Glomerular endothelial cell (primary cell): ENCODE data around the gene ZNF555. TPM values are rescaled to one million over a fixed set of nuclear protein-coding genes. Genes with fewer than 3 reads are reported as not detected.

Experiments used
- DNase-seq: peaks from one replicate; pipeline ENCODE4 v3.0.0-alpha.2; 2011; ENCODE audit warnings: low read depth, low spot score; ENCODE audit errors: extremely low read depth
- total RNA-seq: library from RNA; depleted of rRNA; stranded (reverse); fragments of >200 nt; gene quantifications from 2 replicates; pipeline ENCODE4 v1.2.3, GENCODE V29; 2015

The ZNF555 gene
- total RNA-seq, 1 donor from 2014 or later: 5.8 TPM

- no peak for DNase-seq
These were observed 18.4 kb upstream of the ZNF555 start for GRCh38 chr19:2822846-2823245.

- DNase-seq: no peak
These were observed 17.6 kb upstream of the ZNF555 start for GRCh38 chr19:2823646-2824045.

DNA sequence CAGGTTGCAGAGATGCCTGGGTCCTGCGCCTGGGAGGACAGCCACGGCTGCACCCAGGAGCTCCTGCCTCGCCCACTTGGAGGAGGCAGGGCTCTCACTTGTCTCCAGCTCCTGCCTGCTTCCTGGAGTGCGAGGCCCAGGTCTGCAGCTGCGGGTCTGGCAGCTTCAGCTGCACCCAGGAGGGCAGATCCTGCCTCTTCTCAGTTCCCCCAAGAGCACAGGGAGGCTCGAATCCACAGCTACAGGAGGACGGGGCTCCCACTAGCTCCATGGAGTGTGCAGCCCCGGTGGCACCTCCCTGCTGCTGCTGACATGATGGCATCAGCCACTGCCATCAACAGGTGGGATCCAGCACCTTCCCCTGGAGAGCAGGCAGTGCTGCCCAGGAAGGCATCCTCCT is 17.1 kb upstream of the ZNF555 start:
- no peak for DNase-seq

GRCh38 chr19:2827022-2827421 is 14.3 kb upstream of the ZNF555 start:
- no peak for DNase-seq

DNA sequence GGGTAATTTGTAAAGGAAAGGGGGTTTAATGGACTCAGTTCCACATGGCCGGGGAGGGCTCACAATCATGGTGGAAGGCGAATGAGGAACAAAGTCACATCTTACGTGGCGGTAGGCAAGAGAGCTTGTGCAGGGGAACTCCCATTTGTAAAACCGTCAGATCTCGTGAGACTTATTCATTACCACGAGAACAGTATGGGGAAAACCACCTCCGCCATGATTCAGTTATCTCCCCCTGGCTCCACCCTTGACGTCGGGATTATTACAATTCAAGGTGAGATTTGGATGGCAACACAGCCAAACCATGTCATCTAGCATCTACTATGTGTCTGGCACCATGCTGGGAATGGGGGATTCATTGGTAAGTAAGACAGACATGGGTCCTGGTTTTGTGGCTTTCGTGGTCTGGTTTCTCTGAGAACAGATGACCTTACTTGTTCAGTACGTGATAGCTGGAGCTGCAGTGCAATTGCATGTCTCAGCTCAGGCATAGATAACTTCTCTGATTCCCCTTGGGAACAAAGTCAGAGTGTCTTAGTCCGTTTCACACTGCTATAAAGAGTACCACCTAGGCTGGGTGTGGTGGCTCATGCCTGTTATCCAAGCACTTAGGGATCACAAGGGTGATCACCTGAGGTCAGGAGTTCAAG is 13.3 kb upstream of the ZNF555 start:
- no peak for DNase-seq

DNA sequence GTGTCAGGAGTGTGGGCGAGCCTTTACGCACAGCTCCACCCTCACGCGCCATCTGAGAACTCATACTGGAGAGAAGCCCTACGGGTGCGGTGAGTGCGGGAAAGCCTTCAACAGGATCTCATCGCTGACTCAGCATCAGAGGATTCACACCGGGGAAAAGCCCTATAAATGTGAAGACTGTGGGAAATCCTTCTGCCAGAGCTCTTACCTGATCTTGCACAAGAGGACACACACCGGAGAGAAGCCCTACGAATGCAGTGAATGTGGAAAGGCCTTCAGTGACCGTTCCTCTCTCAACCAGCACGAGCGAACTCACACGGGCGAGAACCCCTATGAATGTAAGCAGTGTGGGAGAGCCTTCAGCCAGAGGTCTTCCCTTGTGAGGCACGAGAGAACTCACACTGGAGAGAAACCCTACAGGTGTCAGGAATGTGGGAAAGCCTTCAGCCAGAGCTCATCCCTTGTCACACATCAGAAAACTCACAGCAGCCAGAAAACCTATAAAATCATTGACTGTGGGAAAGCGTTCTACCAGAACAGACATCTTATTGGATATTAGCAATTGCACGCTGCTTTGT is 6.9 kb upstream of the ZNF555 start:
- no peak for DNase-seq

GRCh38 chr19:2837430-2837829 is 3.8 kb upstream of the ZNF555 start:
- no peak for DNase-seq

DNA sequence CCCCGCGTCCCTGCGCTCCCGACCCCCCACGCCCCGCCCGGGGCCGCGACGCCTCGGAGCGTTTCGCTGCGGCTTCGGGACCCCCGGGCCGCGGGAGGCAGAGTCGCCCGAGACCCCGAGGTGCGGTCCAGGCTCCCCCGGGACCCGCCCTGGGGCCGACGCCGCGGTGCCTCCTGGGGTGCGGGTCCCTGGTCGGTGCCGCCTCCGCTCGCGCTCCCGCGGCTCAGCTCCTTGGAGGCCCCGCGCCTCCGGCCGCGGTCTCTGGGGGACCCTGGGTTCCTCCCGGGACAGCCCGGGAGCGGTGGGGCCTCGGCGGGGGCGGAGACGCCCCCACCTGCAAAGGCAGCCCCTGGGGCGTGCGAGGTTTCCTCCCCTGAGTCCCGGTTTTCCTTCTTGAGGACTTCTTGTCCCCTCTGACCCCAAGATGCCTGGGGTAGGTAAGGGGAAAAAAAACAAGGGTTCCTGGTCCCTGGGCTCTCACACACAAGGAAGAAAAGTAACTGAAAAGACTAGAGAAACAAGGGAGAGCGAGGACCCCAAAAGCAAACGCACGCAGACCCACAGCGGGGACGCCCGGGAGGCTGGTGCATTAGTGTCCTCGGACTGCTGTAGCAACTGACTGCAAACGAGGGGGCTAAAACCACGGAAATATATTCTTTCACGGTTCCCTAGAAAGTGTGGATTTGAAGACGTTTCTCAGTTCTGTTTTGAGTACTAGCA is 740 bp downstream of the ZNF555 start:
- DNase-seq: no peak

GRCh38 chr19:2845107-2845506 is 3.8 kb downstream of the ZNF555 start:
- no peak for DNase-seq

DNA sequence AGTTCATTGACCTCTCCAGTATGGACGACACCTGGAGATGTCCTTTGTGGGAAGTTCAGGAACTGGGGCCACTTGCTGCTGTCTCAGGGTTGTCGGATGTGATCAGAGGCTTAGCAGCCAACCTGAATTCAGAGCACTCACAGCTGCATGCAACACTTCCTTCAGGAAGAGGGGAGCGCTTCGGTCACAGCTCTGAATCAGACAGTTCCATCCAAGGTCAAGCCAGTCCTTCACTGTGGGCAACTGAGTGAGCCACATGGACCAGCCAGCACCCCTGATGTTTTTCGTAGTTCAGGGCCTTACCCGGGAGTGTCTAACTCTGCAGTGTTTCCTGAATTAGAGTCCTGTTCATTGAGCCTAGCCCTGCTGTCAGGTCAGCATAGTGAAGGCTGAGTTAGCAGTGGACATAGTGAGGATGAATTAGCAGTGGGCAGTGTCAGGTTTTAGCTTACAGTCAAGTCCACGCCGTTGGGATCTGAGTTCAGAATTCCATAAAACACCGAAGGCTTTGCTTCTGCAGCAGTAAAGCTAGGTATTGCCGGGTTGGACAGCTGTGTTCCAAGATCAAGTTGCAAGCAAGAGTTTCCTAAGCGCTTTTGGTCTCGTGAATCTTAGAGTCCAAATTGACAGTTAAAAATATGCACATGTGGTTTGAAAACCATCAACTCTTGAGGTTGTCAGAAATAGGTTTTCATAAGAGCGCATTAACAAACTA is 5.1 kb downstream of the ZNF555 start:
- no peak for DNase-seq

GRCh38 chr19:2847507-2847906 is 6.2 kb downstream of the ZNF555 start:
- no peak for DNase-seq

DNA sequence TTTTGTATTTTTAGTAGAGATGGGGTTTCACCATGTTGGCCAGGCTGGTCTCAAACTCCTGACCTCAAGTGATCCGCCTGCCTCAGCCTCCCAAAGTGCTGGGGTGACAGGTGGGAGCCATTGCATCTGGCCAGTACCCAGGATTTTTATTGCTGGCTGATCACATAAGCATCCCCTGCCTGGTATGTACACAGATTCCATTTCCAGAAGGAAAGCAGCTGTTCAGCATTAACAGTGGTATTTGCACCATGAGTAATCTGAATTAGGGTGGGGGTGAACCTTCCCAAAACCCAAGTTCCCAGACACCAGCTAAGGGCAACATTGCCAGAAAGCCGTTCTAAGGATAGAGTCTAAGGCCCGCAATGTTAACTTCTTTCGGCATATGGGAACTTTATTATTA is 7.3 kb downstream of the ZNF555 start:
- DNase-seq: no peak

GRCh38 chr19:2850256-2850925 is 9.1 kb downstream of the ZNF555 start:
- DNase-seq: no peak

DNA sequence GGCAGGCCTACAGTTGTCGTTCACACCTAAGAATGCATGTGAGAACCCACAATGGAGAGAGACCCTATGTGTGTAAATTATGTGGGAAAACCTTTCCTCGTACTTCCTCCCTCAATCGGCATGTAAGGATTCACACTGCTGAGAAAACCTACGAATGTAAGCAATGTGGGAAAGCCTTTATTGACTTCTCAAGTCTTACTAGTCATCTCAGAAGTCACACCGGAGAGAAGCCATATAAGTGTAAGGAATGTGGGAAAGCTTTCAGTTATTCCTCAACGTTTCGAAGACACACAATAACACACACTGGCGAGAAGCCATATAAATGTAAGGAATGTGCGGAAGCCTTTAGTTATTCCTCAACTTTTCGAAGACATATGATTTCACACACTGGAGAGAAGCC is 11.3 kb downstream of the ZNF555 start:
- no peak for DNase-seq

GRCh38 chr19:2853015-2853606 is 11.8 kb downstream of the ZNF555 start:
- no peak for DNase-seq

GRCh38 chr19:2854849-2855248 is 13.6 kb downstream of the ZNF555 start:
- no peak for DNase-seq

DNA sequence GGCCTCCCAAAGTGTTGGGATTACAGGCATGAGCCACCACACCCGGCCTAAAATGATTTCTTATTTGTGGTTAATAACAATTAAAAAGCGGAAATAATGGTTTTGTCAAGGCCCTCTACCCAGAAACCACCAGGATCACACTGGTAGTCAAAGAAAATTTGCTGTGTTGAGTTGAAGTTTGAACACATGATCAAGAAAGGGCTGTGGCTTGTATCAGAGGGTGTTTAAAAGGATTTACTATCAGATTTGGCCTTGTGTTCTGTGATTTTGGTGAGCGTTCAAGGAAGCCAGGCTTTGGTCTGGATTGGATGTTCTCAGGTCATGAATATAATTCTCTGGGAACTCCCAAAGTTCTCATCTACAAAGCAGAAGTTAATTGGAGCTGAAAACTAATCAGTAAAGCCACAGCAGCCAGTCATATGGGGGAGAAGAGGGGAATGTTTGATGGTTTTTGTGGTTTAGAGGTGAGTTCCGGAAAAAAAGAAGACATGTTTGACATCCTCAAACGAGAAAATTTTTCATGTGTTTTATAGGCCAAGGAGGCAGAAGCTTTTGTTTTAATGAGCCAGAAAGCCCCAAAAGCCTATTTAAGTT is 15.3 kb downstream of the ZNF555 start:
- no peak for DNase-seq

DNA sequence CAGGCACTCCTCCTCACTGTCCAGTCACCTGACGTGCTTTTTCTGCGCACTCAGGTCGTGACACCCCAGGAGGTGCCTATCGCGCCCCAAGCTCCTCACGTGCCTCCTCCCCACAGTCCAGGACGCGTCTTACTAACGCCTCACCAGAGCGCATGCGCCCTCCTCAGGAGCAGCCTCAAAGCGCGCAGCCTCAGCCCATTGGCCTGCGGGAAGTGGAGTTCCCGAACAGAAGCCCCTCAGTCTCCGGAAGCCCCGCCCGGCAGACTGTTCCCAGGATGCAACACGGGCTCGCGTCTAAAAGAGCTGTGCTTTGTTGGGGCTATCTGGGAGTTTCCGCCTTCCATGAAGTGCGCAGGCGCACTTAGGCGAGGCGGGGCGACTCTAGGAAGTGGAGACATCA is 17.6 kb downstream of the ZNF555 start:
- DNase-seq: no peak

DNA sequence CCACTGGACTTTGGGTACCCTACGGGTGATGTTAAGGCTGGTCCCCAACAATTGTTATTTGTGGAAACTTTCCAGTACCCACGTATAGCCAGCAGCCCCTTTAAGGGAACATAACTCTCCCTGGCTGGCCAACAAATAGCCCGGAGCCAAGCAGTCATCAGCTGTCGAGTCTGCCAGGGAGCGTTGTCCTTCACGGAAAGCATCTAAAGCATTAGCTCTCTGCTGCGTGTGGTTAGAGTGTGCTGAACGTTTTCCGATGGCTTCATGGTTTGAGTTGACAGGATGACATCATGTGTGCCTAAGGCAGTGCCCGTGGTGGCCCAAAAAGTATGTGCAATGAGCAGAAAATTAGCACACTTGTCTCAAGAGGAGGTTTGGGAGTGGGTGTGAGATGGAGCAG is 22.5 kb downstream of the ZNF555 start:
- DNase-seq: no peak

GRCh38 chr19:2865334-2866100 is 24.2 kb downstream of the ZNF555 start:
- no peak for DNase-seq
